HEK293T (cell line): ENCODE data around the gene USF3.

Experiments
- FOXA1 ChIP-seq: fragments of 450-650 bp; IDR thresholded peaks from 2 replicates; pipeline ENCODE4 v1.6.1; 2016; ENCODE audit warnings: mild to moderate bottlenecking
- NFRKB ChIP-seq: fragments of 450-650 bp; IDR thresholded peaks from 2 replicates; pipeline ENCODE4 v1.6.1; 2016; ENCODE audit warnings: mild to moderate bottlenecking, moderate library complexity
- SP1 ChIP-seq: fragments of 450-650 bp; IDR thresholded peaks from 2 replicates; pipeline ENCODE4 v1.6.1; 2017
- SUZ12 ChIP-seq: fragments of 450-650 bp; IDR thresholded peaks from 2 replicates; pipeline ENCODE4 v1.6.1; 2016; ENCODE audit warnings: mild to moderate bottlenecking

GRCh38 chr3:113663761-113664160, 32.7 kb downstream of the USF3 start:
- TF ChIP-seq SUZ12 (no peak), FOXA1 (no peak), NFRKB (no peak), SP1 (no peak)
